Measurements from ENCODE around the gene MTF2.

DNA sequence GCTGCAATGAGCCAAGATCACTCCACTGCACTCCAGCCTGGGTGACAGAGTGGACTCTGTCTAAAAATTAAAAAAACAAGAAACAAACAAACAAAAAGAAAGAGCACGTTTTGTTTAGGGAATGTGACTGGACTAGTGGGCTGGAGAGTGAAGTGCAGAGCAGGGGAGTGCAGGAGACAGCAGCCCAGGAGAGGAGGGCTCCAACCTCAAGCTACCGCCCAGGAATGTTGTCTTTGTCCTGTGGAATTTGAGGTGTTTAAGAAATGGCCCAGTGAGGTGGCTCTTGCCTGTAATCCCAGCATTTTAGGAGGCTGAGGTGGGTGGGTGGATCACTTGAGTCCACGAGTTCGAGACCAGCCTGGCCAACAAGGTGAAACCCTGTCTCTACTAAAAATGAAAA, 42.4 kb upstream of the MTF2 start:
- TF ChIP-seq, protein P1, sequence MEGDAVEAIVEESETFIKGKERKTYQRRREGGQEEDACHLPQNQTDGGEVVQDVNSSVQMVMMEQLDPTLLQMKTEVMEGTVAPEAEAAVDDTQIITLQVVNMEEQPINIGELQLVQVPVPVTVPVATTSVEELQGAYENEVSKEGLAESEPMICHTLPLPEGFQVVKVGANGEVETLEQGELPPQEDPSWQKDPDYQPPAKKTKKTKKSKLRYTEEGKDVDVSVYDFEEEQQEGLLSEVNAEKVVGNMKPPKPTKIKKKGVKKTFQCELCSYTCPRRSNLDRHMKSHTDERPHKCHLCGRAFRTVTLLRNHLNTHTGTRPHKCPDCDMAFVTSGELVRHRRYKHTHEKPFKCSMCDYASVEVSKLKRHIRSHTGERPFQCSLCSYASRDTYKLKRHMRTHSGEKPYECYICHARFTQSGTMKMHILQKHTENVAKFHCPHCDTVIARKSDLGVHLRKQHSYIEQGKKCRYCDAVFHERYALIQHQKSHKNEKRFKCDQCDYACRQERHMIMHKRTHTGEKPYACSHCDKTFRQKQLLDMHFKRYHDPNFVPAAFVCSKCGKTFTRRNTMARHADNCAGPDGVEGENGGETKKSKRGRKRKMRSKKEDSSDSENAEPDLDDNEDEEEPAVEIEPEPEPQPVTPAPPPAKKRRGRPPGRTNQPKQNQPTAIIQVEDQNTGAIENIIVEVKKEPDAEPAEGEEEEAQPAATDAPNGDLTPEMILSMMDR (IDR thresholded peaks at IDR 0.05), result no peak
- TF ChIP-seq POLR2A (IDR thresholded peaks at IDR 0.05), result no peak

All from testis (tissue), 2 donors.